ENCODE data around the gene EHD4.

Gene EHD4

GRCh38 chr15:41977757-41978383, 5.5 kb upstream of the EHD4 start:
- Histone ChIP-seq H3K27ac (no peak overlapping the region), H2AFZ (ENCODE audit: low read depth) (no peak overlapping the region), H3K4me2 (no peak overlapping the region), H3K27me3 (ENCODE audit: insufficient read depth, low read depth) (no peaks in the 10 kb centered on the region), H3K36me3 (ENCODE audit: insufficient read depth) (no peaks in the 10 kb centered on the region), H3K4me1 (ENCODE audit: low read depth, poor library complexity, severe bottlenecking) (peaks cover 4% of the 10 kb centered on the region), H4K20me1 (ENCODE audit: insufficient read depth) (no peaks in the 10 kb centered on the region), H3K79me2 (ENCODE audit: insufficient read depth, low read depth) (no peaks in the 10 kb centered on the region), H3K9ac (no peak overlapping the region), H3K4me3 (IDR thresholded peaks at IDR 0.05; ENCODE audit: insufficient read depth, low read depth, low read length) (no peak overlapping the region)
- no peak for TF ChIP-seq CTCF (conservative IDR thresholded peaks at IDR 0.05; ENCODE audit: low read depth, low read length)

- Histone ChIP-seq H3K79me2 (ENCODE audit: insufficient read depth, low read depth) (peaks cover 3% of the 10 kb centered on the region; the same call in 1 of the 2 replicates), H3K27ac (no peak overlapping the region), H3K4me2 (no peak overlapping the region), H4K20me1 (ENCODE audit: insufficient read depth) (no peaks in the 10 kb centered on the region), H3K4me1 (ENCODE audit: low read depth, poor library complexity, severe bottlenecking) (peaks cover 11% of the 10 kb centered on the region), H3K27me3 (ENCODE audit: insufficient read depth, low read depth) (no peaks in the 10 kb centered on the region), H3K9ac (no peak overlapping the region), H2AFZ (ENCODE audit: low read depth) (no peak overlapping the region), H3K36me3 (ENCODE audit: insufficient read depth) (no peaks in the 10 kb centered on the region), H3K4me3 (IDR thresholded peaks at IDR 0.05; ENCODE audit: insufficient read depth, low read depth, low read length) (no peak overlapping the region)
- TF ChIP-seq CTCF (conservative IDR thresholded peaks at IDR 0.05; ENCODE audit: low read depth, low read length): no peak
Observed at GRCh38 chr15:41975669-41976068, 3.3 kb upstream of the EHD4 start.

GRCh38 chr15:41974041-41974440, 1.7 kb upstream of the EHD4 start:
- no peak overlapping the region for H3K4me2 ChIP-seq

GRCh38 chr15:41971895-41972252, 483 bp downstream of the EHD4 start:
- H3K9ac ChIP-seq: peak overlapping the region; percentile 70
- H2AFZ ChIP-seq (ENCODE audit: low read depth): peak overlapping the region; percentile 90; the same call in 1 of the 2 replicates
- no peak overlapping the region for H3K4me3 ChIP-seq (IDR thresholded peaks at IDR 0.05; ENCODE audit: insufficient read depth, low read depth, low read length)
- no peak for TF ChIP-seq CTCF (conservative IDR thresholded peaks at IDR 0.05; ENCODE audit: low read depth, low read length)
- H4K20me1 ChIP-seq (ENCODE audit: insufficient read depth): no peaks in the 10 kb centered on the region
- H3K79me2 ChIP-seq (ENCODE audit: insufficient read depth, low read depth): peaks cover 28% of the 10 kb centered on the region; the same call in 1 of the 2 replicates
- H3K4me2 ChIP-seq: peak overlapping the region; percentile 77
- H3K4me1 ChIP-seq (ENCODE audit: low read depth, poor library complexity, severe bottlenecking): peaks cover 33% of the 10 kb centered on the region
- H3K36me3 ChIP-seq (ENCODE audit: insufficient read depth): no peaks in the 10 kb centered on the region
- H3K27ac ChIP-seq: peak overlapping the region; percentile 57
- H3K27me3 ChIP-seq (ENCODE audit: insufficient read depth, low read depth): no peaks in the 10 kb centered on the region

More at GRCh38 chr15:41974041-41974440, 1.7 kb upstream of the EHD4 start:
- peaks cover 19% of the 10 kb centered on the region; the same call in 1 of the 2 replicates for H3K79me2 ChIP-seq (ENCODE audit: insufficient read depth, low read depth)
- H4K20me1 ChIP-seq (ENCODE audit: insufficient read depth): no peaks in the 10 kb centered on the region
- no peaks in the 10 kb centered on the region for H3K27me3 ChIP-seq (ENCODE audit: insufficient read depth, low read depth)
- TF ChIP-seq CTCF (conservative IDR thresholded peaks at IDR 0.05; ENCODE audit: low read depth, low read length): no peak
- H3K27ac ChIP-seq: no peak overlapping the region
- H2AFZ ChIP-seq (ENCODE audit: low read depth): no peak overlapping the region
- no peak overlapping the region for H3K9ac ChIP-seq
- no peaks in the 10 kb centered on the region for H3K36me3 ChIP-seq (ENCODE audit: insufficient read depth)
- H3K4me3 ChIP-seq (IDR thresholded peaks at IDR 0.05; ENCODE audit: insufficient read depth, low read depth, low read length): no peak overlapping the region
- H3K4me1 ChIP-seq (ENCODE audit: low read depth, poor library complexity, severe bottlenecking): peaks cover 27% of the 10 kb centered on the region

All from KMS-11 (cell line).